Activated effector memory CD4-positive, alpha-beta T cell treated with anti-CD3 and anti-CD28 coated beads, Interleukin-2, amount 50 U/mL, for 16 hours (primary cell): ENCODE data around the gene PTPRJ.
"Not testable (repeated sequence)": the region's sequence is repeated elsewhere in the genome, so short reads cannot be mapped to it uniquely, and the experiment has no call there.

Source experiments
- DNase-seq: peaks from one replicate; pipeline ENCODE4 v3.0.0-alpha.2; 2020

The PTPRJ gene

DNA sequence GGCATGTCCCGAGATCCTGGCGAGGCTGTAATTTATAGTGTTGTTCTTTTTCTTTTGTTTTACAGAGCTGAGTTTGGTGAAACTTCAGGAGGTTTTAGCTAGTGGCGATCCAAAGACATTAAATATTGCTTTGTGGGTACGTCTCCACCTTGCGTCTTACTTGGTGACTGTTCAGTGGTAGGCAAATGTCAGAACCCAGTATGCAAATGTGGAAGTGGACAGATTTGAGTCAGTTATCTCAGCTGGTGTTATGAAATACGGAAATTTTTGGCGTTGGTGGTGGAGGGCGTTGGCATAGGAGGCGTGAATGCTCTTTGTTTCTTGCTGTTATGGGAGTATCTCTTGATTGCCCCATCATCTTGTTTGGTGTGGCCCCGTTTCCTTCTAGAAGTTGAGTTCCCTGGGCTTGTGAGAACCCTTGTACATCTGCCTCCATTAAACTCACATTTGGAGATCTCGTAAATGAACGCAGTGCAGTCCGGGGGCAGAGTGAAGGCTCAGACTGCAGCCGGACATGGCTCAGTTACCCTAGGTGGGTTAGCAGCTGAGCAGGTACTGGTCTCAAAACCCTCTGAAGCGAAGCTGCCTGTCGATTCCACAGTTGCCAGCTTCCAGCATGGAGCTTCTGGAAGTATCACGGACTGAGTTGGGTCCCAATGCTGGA, 39.9 kb downstream of the PTPRJ start:
- peak; percentile 79 for DNase-seq

DNA sequence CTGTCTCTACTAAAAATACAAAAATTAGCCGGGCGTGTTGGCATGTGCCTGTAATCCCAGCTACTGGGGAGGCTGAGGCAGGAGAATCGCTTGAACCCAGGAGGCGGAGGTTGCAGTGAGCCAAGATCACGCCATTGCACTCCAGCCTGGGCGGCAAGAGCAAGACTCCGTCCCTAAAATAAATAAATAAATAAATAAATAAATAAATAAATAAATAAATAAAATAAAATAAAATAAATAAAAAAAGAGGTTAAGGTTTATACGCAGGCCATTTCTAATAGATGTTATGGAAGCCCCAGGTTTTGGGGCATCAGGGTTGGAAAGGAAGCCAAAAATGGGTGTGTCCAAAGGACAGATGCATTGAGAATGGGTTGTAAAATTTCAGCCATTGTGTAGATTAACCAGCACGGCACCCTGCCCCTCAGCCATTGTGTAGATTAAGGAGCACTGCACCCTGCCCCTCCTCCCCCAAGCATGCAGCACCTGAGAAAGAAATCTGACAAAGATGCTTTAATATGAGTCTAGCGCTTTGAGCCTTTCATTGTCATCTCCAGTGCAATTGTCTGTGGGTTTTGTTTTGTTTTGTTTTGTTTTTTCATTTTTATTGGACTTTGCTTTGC, 41.0 kb downstream of the PTPRJ start:
- DNase-seq = not testable (repeated sequence)

- DNase-seq = no peak
Measured at GRCh38 chr11:48022445-48022844, 42.1 kb downstream of the PTPRJ start.

DNA sequence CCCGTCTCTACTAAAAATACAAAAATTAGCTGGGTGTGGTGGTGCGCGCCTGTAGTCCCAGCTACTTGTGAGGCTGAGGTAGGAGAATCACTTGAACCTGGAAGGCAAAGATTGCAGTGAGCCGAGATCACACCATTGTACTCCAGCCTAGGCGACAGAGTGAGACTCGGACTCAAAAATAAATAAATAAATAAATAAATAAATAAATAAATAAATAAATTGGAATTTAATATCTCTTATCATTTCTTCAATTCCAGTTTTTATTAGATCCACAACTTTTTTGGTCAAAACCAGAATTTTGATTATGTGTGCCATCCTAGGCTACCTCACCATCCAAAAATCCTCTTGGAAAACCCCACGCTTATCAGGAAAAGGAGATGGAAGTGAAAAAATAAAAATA, 43.2 kb downstream of the PTPRJ start:
- DNase-seq = not testable (repeated sequence)

GRCh38 chr11:48024635-48025071, 44.3 kb downstream of the PTPRJ start:
- DNase-seq = no peak

- DNase-seq = no peak
Measured at GRCh38 chr11:48025293-48025983, 45.1 kb downstream of the PTPRJ start.

- DNase-seq = no peak
Measured at GRCh38 chr11:48025984-48026340, 45.6 kb downstream of the PTPRJ start.

DNA sequence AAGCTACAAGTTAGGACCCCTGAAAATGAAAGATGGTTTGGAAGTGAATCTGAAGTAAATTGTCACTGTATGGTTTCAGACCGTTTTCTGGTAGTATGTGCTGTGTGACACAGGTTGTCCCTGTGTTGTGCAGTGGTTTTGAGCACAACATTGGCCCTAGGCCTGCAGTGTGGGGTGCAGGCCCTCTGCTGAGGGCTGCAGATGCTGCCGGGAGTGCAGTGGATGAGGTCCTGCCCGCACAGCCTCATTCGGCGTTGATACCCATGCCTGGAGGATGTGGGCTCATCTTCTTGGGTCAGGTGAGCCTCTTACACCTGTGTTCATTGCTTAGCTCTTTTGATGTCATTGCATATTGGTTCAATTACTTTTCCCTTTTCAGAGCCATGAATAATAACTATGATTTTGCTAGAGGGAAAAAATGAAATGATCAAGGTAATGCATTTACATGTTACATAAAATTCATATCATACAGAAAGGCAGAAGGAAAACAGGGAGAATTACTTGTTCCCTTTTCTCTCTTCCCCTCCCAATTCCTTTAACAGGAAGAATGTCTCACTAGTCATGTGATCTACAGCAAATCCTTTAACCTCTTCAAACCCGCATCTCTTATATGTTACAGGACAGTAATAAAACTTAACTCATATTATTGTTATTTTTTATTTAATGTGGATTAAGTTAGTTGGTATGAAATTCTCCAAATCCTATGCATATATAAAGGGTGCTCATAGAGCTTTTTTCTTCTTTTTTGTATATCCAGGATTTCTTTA, 48.7 kb downstream of the PTPRJ start:
- DNase-seq = peak; percentile 67

DNA sequence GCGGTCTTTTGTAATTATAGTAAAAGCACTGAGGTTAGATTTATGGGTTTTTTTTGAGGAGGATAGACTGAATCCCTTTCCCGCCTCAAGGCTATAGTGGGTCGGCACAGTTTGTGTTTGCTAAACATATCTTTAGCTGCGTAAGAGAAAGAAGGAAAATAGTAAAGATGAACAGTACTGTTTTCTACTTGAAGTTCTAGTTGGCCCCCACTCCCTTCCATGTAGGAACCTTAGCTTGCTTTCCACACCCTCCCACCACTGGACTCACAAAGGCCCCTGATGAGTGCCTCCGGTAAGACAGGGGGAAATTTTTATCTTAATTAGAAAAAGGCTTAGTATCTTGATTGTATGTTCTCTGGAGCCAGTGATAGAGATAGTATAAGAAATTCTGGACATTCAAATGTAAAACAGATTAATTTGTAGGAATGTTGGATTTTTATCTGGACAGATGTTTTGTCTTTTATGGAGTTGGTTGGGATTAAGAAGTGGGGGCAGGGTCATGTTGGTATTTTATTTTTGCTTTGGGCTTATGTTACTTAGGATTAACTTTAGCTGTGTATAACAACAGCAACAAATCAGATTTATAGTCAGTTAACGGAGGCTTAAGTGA, 49.4 kb downstream of the PTPRJ start:
- DNase-seq = no peak

- no peak for DNase-seq
Measured at GRCh38 chr11:48031602-48032001, 51.2 kb downstream of the PTPRJ start.

GRCh38 chr11:48032721-48033120, 52.4 kb downstream of the PTPRJ start:
- DNase-seq = no peak

- DNase-seq = no peak
Measured at GRCh38 chr11:48033918-48034341, 53.6 kb downstream of the PTPRJ start.

DNA sequence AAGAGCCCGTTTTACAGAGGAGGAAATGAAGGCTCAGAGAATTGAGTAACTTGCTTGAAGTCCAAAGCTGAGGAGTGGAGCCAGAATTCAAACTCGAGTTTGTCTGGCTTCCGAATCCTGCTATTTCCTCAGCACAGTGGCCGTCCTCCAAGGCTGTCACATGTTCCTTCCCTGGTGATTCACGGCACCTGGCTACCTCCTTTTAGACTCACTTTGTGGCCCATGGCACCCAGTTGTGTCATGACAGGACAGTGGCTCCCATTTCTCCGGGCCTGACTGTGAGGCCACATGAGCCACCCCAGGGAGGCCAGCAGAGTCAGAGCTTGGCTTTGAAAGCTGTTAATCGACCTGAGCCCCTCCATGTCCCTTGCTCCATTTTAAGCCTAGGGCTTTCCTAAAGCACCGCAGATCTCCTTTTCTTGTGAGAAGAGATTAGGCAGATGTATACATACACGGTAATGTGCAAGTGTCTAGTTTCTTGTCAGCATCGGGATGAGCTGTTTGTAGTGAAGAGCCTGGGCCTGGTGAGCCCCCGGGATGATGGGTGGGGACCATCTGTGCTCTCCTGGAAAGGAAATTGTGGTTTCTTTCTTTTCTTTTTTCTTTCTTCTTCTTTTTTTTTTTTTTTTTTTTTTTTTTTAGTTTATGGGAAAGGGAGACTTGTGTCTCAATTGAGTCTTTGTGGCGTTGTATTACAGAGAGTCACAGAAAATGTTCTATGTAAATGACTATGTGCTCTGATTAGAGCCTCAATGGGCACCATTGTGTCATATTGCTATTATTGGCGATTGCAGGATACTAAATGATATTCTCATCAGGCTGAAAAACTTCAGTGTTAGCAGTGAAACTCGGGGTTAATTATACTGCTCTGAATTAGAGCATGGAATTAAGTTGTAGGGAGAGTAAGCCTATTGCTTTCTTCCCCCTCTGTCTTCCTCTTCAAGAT, 54.8 kb downstream of the PTPRJ start:
- DNase-seq = no peak

GRCh38 chr11:48036011-48036410, 55.7 kb downstream of the PTPRJ start:
- DNase-seq = no peak

DNA sequence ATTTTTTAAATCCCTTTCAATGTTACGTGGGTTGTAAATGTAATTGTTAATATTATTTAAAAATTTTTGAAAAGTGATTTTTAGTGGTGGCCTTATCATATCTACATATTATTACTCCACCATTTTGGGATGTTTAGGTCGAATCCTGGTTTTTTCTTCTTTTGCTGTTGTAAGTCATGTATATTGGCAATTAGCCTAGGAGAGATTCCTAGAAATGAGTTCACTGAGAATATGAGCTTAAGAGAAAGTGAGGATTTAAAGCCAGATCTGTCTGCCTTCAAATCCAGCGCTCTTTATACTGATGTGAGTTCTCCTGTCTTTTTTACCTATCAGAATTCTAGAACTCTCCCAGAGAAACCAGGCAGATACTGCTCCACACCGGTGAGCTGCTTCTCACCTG, 56.1 kb downstream of the PTPRJ start:
- DNase-seq = no peak

- DNase-seq = no peak
Measured at GRCh38 chr11:48037709-48038468, 57.5 kb downstream of the PTPRJ start.

DNA sequence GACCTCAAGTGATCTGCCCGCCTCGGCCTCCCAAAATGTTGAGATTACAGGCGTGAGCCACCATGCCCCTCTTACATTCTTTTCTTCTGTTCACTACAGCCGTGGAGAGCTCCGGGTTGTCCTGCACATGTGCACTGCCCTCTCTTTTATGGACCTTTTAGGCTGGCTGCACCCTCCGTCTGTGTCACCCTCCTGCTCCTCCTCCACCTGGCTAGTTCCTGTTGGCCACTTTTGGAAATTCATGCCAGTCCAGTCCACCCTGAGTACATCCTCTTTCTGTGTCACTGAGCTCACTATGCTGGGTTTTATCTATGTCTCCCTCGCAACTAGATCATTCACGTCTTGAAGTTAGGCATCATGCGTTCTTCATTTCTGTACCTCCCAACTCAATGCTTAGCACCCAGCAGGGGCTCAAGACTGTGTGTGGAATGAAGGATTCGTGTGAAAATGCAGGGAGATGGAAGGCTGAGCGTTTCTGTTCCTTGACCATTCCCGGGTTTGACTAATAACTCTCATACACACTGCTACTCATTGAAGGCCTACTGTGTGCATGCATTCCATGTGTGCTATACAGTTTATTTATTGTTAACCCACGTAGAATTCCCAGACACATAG, 60.6 kb downstream of the PTPRJ start:
- no peak for DNase-seq

GRCh38 chr11:48041877-48042695, 61.7 kb downstream of the PTPRJ start:
- DNase-seq = no peak

DNA sequence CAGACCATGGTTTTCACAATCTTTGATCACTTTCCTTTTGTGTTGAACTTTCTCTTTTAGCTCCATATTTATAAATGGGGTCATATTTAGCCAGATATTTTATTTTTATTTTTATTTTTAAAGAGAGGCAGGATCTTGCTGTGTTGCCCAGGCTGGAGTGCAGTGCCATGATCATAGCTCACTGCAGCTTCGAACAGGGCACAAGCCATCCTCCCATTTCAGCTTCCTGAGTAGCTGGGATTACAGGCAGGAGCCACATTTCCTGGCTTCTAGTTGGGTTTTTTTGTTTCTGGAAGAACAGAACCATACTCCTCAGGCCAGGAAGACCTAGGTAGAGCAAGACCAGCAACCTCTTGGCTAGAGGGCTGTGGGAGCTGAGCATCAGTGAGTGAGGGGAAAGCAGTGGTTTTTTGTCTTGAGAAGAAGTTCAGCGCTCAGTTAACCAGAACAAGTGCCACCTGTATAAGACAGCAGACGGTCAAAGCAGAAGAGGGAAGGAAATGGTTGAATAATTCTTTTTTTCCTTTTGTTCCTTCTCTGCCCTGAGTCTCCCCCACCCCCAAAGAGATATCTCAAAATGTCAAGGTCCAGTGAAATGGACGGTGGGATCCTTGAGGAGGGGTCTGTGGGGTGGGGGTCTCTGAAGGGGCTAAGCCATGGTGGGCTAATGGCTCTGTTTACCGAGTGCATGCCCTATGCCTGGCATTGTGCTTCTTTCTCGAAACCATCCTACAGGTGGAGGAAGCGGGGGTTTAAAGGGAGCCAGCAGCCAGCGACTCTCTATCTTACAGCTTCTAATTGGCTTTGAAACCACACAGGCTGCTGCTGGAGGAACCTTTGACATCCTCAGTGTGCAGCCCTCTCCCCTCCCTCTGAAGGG, 63.0 kb downstream of the PTPRJ start:
- no peak for DNase-seq
